Vagina (tissue), 2 donors: ENCODE measurements around the gene INSC.

Experiments
- POLR2AphosphoS5 ChIP-seq, 2 donors: sonication (generic); formaldehyde crosslinking; IDR thresholded peaks; one replicate each; pipeline ENCODE4 v1.9.0; 2017; ENCODE audit warnings: antibody characterized with exemption in 2 of 2, mild to moderate bottlenecking in 2 of 2, low read depth in 1 of 2; ENCODE audit not compliant: insufficient read depth in 1 of 2
- TF ChIP-seq, protein P1 (sequence below), 3 experiments: fragments of 450-650 bp in 2 of 3; fragments of 200-600 bp in 1 of 3; sonication (generic) in 1 of 3; IDR thresholded peaks; one replicate each; pipeline ENCODE4 v1.5.1; 2017 to 2019; ENCODE audit warnings: antibody characterized with exemption in 3 of 3, mild to moderate bottlenecking in 2 of 3, moderate library complexity in 2 of 3

GRCh38 chr11:15091175-15091574 is 23.5 kb upstream of the INSC start:
- no peak for TF ChIP-seq POLR2AphosphoS5 (IDR thresholded peaks at IDR 0.05; ENCODE audit: insufficient read depth in 1 of 2, low read depth in 1 of 2)
- TF ChIP-seq, protein P1, sequence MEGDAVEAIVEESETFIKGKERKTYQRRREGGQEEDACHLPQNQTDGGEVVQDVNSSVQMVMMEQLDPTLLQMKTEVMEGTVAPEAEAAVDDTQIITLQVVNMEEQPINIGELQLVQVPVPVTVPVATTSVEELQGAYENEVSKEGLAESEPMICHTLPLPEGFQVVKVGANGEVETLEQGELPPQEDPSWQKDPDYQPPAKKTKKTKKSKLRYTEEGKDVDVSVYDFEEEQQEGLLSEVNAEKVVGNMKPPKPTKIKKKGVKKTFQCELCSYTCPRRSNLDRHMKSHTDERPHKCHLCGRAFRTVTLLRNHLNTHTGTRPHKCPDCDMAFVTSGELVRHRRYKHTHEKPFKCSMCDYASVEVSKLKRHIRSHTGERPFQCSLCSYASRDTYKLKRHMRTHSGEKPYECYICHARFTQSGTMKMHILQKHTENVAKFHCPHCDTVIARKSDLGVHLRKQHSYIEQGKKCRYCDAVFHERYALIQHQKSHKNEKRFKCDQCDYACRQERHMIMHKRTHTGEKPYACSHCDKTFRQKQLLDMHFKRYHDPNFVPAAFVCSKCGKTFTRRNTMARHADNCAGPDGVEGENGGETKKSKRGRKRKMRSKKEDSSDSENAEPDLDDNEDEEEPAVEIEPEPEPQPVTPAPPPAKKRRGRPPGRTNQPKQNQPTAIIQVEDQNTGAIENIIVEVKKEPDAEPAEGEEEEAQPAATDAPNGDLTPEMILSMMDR (IDR thresholded peaks at IDR 0.05) = no peak
